SK-N-SH (cell line): ENCODE results near the gene MGRN1.
A peak's percentile ranks its signal among the peaks of the same experiment; 100 is the strongest.

Experiments
- EP300 ChIP-seq, 2 experiments: IDR thresholded peaks; 2 replicates each; pipeline versions ENCODE4 v1.4.0 to v1.6.1; 2012; ENCODE audit warnings: borderline replicate concordance in 1 of 2, low read depth in 1 of 2, low read length in 1 of 2
- JUND ChIP-seq: IDR thresholded peaks from 2 replicates; pipeline ENCODE4 v1.4.0; 2012
- MXI1 ChIP-seq: IDR thresholded peaks from 2 replicates; pipeline ENCODE4 v1.6.1; 2012; ENCODE audit warnings: mild to moderate bottlenecking, low read depth, low read length, improper control_type of control experiment
- NRF1 ChIP-seq: IDR thresholded peaks from 2 replicates; pipeline ENCODE4 v1.6.1; 2012; ENCODE audit warnings: low read depth, mild to moderate bottlenecking, low read length
- POLR2AphosphoS5 ChIP-seq: IDR thresholded peaks from 2 replicates; pipeline ENCODE4 v1.6.1; 2012; ENCODE audit warnings: low read depth, low read length
- RAD21 ChIP-seq: IDR thresholded peaks from 2 replicates; pipeline ENCODE4 v1.6.1; 2012; ENCODE audit warnings: mild to moderate bottlenecking, low read length
- RCOR1 ChIP-seq: fragments of 150-350 bp; IDR thresholded peaks from 2 replicates; pipeline ENCODE4 v1.6.1; 2017; ENCODE audit warnings: antibody characterized with exemption, low read length
- YY1 ChIP-seq: IDR thresholded peaks from 2 replicates; pipeline ENCODE4 v1.4.0; 2012; ENCODE audit warnings: low read depth, mild to moderate bottlenecking
- TF ChIP-seq, protein P1 (sequence below): fragments of 200-600 bp; sonication (generic); IDR thresholded peaks from 2 replicates; pipeline ENCODE4 v1.6.1; 2017; ENCODE audit warnings: antibody characterized with exemption, mild to moderate bottlenecking, moderate library complexity
- TF ChIP-seq, protein P2 (sequence below): fragments of 150-350 bp; IDR thresholded peaks from 2 replicates; pipeline ENCODE4 v1.6.1; 2017; ENCODE audit warnings: antibody characterized with exemption, low read length, low read depth, borderline replicate concordance
- TF ChIP-seq, protein P3 (sequence below): IDR thresholded peaks from 2 replicates; pipeline ENCODE4 v1.4.0; 2012; ENCODE audit warnings: low read depth, borderline replicate concordance

DNA sequence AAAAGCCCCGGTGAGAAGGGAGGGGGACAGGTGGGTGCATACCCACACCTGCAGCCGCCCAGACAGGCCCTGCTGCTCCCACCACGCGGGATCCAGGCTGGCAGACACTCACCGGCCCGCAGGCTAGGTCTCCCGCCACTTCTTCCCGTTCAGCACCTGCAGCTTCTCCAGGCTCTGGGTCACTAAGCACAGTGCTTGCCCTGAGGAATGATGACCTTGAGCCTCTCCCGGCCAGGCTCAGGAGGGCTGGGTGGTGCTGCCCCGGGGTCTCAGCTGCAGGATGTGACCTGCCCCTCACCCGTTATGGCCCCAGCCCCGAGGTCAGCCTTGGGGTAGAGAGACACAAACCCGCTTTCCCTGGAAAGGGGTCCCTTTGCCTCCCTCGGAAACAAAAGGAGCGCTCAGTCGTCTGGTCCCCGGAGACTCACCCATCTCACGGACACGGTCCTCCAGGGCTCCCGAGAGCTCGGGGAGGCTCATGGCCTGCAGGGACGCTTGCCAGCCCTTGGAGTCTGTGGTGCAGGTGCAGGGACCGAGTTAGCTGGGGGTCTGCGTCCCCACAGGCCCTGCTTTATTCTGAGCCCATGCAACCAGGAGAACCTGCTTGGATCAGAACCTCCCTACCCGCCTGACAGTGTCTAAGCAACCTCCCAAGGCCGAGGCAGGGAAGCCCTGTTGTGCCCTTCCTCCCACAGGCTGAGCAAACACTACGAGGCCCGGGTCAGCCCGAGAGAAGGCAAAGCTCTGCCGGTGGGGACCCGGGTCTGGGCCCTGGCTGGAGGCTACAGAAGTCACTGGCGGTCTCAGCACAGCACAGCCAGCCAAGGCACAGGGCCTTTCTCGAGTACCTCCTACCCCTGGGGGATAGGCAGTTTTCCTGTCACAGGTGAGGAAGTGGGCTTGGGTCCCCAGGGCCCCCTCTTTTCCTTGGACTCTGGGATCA lies 72.5 kb downstream of the MGRN1 start:
- TF ChIP-seq, protein P1, sequence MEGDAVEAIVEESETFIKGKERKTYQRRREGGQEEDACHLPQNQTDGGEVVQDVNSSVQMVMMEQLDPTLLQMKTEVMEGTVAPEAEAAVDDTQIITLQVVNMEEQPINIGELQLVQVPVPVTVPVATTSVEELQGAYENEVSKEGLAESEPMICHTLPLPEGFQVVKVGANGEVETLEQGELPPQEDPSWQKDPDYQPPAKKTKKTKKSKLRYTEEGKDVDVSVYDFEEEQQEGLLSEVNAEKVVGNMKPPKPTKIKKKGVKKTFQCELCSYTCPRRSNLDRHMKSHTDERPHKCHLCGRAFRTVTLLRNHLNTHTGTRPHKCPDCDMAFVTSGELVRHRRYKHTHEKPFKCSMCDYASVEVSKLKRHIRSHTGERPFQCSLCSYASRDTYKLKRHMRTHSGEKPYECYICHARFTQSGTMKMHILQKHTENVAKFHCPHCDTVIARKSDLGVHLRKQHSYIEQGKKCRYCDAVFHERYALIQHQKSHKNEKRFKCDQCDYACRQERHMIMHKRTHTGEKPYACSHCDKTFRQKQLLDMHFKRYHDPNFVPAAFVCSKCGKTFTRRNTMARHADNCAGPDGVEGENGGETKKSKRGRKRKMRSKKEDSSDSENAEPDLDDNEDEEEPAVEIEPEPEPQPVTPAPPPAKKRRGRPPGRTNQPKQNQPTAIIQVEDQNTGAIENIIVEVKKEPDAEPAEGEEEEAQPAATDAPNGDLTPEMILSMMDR = no peak
- TF ChIP-seq, protein P2, sequence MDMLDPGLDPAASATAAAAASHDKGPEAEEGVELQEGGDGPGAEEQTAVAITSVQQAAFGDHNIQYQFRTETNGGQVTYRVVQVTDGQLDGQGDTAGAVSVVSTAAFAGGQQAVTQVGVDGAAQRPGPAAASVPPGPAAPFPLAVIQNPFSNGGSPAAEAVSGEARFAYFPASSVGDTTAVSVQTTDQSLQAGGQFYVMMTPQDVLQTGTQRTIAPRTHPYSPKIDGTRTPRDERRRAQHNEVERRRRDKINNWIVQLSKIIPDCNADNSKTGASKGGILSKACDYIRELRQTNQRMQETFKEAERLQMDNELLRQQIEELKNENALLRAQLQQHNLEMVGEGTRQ = no peak
- no peak for TF ChIP-seq YY1
- TF ChIP-seq POLR2AphosphoS5 = 0 out of 2 replicates have a peak, but pooled peaks have one; percentile 11
- no peak for TF ChIP-seq NRF1
- TF ChIP-seq RCOR1 = no peak
- no peak for TF ChIP-seq RAD21
- no peak for TF ChIP-seq JUND
- TF ChIP-seq EP300 (IDR thresholded peaks at IDR 0.05; ENCODE audit: borderline replicate concordance in 1 of 2, low read depth in 1 of 2, low read length in 1 of 2) = no peak
- TF ChIP-seq, protein P3, sequence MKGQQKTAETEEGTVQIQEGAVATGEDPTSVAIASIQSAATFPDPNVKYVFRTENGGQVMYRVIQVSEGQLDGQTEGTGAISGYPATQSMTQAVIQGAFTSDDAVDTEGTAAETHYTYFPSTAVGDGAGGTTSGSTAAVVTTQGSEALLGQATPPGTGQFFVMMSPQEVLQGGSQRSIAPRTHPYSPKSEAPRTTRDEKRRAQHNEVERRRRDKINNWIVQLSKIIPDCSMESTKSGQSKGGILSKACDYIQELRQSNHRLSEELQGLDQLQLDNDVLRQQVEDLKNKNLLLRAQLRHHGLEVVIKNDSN = no peak
- no peak for TF ChIP-seq MXI1
